ENCODE data around the gene TSPO. TPM values are rescaled to one million over a fixed set of nuclear protein-coding genes. Genes with fewer than 3 reads are reported as not detected.

The TSPO gene
- polyA plus RNA-seq, 1 of the 3 experiments (the other 2 are of a cell fraction) = 156 TPM

DNA sequence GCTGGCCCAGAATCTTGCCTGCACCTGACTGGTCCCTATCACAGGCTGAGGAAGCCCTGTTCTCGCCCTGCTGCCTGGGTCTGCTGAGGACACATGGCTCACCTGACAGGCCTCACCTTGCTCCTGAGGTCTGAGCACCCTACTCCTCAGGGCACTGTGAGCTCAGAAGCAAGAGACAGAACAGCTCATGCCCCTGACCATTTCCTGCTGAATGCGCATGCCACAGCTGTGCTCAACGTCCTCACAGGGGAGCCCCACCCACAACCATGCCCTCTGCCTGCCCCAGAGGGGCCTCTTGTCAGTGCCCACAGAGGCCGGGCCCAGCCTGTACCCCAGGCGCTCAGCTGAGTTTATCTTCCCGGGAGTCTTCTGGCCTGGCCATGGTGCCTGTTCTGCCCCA, 2.8 kb upstream of the TSPO start:
- 0% methylated on average over 1 of the region's 6 CpGs for WGBS (ENCODE audit: low lambda C conversion rate)
- POLR2A ChIA-PET = no interaction called here
- Histone ChIP-seq H3K79me2 (ENCODE audit: insufficient read depth) (peaks cover 17% of the 10 kb centered on the region), H3K4me1 (ENCODE audit: control insufficient read depth in 1 of 2, insufficient read depth in 2 of 2, low read depth in 1 of 2, low read length in 1 of 2) (peaks cover 0 to 3% of the 10 kb centered on the region in 2 experiments; a peak in 1 of 4 replicates), H3F3A (replicated peaks; ENCODE audit: insufficient read depth) (no peaks in the 10 kb centered on the region), H3K9me2 (no peaks in the 10 kb centered on the region), H3K27me3 (ENCODE audit: insufficient read depth) (no peaks in the 10 kb centered on the region), H3K9me3 (no peaks in the 10 kb centered on the region), H3K9ac (no peak overlapping the region), H3K27ac (ENCODE audit: low read depth in 2 of 2, low read length in 1 of 2) (no peak overlapping the region), H3K4me3 (ENCODE audit: low read depth in 2 of 2, low read length in 1 of 2) (no peak overlapping the region), H3K36me3 (replicated peaks in 1 of 2; ENCODE audit: control insufficient read depth in 1 of 2, insufficient read depth in 2 of 2, low read length in 1 of 2) (no peaks in the 10 kb centered on the region), H2AFZ (ENCODE audit: low read depth) (no peak overlapping the region), H4K20me1 (ENCODE audit: insufficient read depth) (no peaks in the 10 kb centered on the region), H3K4me2 (no peak overlapping the region)
- CTCF ChIA-PET = no interaction called here
- TF ChIP-seq, protein P1, sequence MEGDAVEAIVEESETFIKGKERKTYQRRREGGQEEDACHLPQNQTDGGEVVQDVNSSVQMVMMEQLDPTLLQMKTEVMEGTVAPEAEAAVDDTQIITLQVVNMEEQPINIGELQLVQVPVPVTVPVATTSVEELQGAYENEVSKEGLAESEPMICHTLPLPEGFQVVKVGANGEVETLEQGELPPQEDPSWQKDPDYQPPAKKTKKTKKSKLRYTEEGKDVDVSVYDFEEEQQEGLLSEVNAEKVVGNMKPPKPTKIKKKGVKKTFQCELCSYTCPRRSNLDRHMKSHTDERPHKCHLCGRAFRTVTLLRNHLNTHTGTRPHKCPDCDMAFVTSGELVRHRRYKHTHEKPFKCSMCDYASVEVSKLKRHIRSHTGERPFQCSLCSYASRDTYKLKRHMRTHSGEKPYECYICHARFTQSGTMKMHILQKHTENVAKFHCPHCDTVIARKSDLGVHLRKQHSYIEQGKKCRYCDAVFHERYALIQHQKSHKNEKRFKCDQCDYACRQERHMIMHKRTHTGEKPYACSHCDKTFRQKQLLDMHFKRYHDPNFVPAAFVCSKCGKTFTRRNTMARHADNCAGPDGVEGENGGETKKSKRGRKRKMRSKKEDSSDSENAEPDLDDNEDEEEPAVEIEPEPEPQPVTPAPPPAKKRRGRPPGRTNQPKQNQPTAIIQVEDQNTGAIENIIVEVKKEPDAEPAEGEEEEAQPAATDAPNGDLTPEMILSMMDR (IDR thresholded peaks at IDR 0.05) = no peak
- no peak for TF ChIP-seq MEF2A (IDR thresholded peaks at IDR 0.05; ENCODE audit: borderline replicate concordance, low read depth)
- TF ChIP-seq RXRA (IDR thresholded peaks at IDR 0.05; ENCODE audit: borderline replicate concordance, low read depth) = no peak
- TF ChIP-seq, protein P2, sequence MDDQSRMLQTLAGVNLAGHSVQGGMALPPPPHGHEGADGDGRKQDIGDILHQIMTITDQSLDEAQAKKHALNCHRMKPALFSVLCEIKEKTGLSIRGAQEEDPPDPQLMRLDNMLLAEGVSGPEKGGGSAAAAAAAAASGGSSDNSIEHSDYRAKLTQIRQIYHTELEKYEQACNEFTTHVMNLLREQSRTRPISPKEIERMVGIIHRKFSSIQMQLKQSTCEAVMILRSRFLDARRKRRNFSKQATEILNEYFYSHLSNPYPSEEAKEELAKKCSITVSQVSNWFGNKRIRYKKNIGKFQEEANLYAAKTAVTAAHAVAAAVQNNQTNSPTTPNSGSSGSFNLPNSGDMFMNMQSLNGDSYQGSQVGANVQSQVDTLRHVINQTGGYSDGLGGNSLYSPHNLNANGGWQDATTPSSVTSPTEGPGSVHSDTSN (IDR thresholded peaks at IDR 0.05) = no peak
- TF ChIP-seq NRF1 (IDR thresholded peaks at IDR 0.05; ENCODE audit: low read depth, low read length) = no peak
- TF ChIP-seq SMC3 (IDR thresholded peaks at IDR 0.05; ENCODE audit: low read depth, low read length) = no peak
- no peak for TF ChIP-seq MXI1 (IDR thresholded peaks at IDR 0.05; ENCODE audit: low read depth, low read length)
- TF ChIP-seq, protein P3, sequence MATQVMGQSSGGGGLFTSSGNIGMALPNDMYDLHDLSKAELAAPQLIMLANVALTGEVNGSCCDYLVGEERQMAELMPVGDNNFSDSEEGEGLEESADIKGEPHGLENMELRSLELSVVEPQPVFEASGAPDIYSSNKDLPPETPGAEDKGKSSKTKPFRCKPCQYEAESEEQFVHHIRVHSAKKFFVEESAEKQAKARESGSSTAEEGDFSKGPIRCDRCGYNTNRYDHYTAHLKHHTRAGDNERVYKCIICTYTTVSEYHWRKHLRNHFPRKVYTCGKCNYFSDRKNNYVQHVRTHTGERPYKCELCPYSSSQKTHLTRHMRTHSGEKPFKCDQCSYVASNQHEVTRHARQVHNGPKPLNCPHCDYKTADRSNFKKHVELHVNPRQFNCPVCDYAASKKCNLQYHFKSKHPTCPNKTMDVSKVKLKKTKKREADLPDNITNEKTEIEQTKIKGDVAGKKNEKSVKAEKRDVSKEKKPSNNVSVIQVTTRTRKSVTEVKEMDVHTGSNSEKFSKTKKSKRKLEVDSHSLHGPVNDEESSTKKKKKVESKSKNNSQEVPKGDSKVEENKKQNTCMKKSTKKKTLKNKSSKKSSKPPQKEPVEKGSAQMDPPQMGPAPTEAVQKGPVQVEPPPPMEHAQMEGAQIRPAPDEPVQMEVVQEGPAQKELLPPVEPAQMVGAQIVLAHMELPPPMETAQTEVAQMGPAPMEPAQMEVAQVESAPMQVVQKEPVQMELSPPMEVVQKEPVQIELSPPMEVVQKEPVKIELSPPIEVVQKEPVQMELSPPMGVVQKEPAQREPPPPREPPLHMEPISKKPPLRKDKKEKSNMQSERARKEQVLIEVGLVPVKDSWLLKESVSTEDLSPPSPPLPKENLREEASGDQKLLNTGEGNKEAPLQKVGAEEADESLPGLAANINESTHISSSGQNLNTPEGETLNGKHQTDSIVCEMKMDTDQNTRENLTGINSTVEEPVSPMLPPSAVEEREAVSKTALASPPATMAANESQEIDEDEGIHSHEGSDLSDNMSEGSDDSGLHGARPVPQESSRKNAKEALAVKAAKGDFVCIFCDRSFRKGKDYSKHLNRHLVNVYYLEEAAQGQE (IDR thresholded peaks at IDR 0.05; ENCODE audit: low read depth, low read length) = no peak
- TF ChIP-seq FOXJ3 (CRISPR knock-in tag; IDR thresholded peaks at IDR 0.05) = no peak
- TF ChIP-seq RAD21 (IDR thresholded peaks at IDR 0.05; ENCODE audit: low read length) = no peak
- no peak for TF ChIP-seq NFIC (IDR thresholded peaks at IDR 0.05; ENCODE audit: borderline replicate concordance)
- TF ChIP-seq, protein P4, sequence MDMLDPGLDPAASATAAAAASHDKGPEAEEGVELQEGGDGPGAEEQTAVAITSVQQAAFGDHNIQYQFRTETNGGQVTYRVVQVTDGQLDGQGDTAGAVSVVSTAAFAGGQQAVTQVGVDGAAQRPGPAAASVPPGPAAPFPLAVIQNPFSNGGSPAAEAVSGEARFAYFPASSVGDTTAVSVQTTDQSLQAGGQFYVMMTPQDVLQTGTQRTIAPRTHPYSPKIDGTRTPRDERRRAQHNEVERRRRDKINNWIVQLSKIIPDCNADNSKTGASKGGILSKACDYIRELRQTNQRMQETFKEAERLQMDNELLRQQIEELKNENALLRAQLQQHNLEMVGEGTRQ (IDR thresholded peaks at IDR 0.05; ENCODE audit: borderline replicate concordance, low read depth, low read length) = no peak
- TF ChIP-seq, protein P5, sequence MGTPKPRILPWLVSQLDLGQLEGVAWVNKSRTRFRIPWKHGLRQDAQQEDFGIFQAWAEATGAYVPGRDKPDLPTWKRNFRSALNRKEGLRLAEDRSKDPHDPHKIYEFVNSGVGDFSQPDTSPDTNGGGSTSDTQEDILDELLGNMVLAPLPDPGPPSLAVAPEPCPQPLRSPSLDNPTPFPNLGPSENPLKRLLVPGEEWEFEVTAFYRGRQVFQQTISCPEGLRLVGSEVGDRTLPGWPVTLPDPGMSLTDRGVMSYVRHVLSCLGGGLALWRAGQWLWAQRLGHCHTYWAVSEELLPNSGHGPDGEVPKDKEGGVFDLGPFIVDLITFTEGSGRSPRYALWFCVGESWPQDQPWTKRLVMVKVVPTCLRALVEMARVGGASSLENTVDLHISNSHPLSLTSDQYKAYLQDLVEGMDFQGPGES (IDR thresholded peaks at IDR 0.05; ENCODE audit: low read depth, low read length) = no peak
- TF ChIP-seq FOXM1 (IDR thresholded peaks at IDR 0.05; ENCODE audit: low read depth) = no peak
- no peak for TF ChIP-seq YY1 (IDR thresholded peaks at IDR 0.05; ENCODE audit: low read depth)
- no peak for TF ChIP-seq SIN3A (IDR thresholded peaks at IDR 0.05; ENCODE audit: borderline replicate concordance, low read depth, low read length)
- TF ChIP-seq RCOR1 (IDR thresholded peaks at IDR 0.05; ENCODE audit: low read length) = no peak
- no peak for DNase-seq

Measured in SK-N-SH (cell line).